Brain microvascular endothelial cell (primary cell): Measurements from ENCODE around the gene SGCD.

Source experiments
- DNase-seq: peaks from one replicate; pipeline ENCODE4 v3.0.0-alpha.2; 2020
- H3K27ac ChIP-seq: fragments of 250-450 bp; sonication (Bioruptor Pico); 2 replicates; pipeline ENCODE4 v1.5.1; 2020; ENCODE audit warnings: mild to moderate bottlenecking, moderate library complexity
- H3K27me3 ChIP-seq: fragments of 250-450 bp; sonication (Bioruptor Pico); replicated peaks from 2 replicates; pipeline ENCODE4 v1.5.1; 2020; ENCODE audit warnings: mild to moderate bottlenecking
- H3K36me3 ChIP-seq: fragments of 250-450 bp; sonication (Bioruptor Pico); replicated peaks from 2 replicates; pipeline ENCODE4 v1.5.1; 2020; ENCODE audit warnings: mild to moderate bottlenecking
- H3K4me3 ChIP-seq: 2 replicates; pipeline ENCODE4 v1.5.1; 2011; ENCODE audit warnings: low read depth, mild to moderate bottlenecking, control low read depth, low read length, moderate library complexity
- in situ Hi-C: cut with HindIII; loops from 2 replicates; pipeline ENCODE4 v1.10.0; 2017; ENCODE audit warnings: low sequenced_read_pairs, low pct_ligation_motif_present
- TF ChIP-seq, protein P1 (sequence below): IDR thresholded peaks from 2 replicates; pipeline ENCODE4 v1.5.1; 2011; ENCODE audit warnings: low read depth, mild to moderate bottlenecking, moderate library complexity, low read length, control low read depth, inconsistent platforms; ENCODE audit errors: missing control alignments

The SGCD gene

DNA sequence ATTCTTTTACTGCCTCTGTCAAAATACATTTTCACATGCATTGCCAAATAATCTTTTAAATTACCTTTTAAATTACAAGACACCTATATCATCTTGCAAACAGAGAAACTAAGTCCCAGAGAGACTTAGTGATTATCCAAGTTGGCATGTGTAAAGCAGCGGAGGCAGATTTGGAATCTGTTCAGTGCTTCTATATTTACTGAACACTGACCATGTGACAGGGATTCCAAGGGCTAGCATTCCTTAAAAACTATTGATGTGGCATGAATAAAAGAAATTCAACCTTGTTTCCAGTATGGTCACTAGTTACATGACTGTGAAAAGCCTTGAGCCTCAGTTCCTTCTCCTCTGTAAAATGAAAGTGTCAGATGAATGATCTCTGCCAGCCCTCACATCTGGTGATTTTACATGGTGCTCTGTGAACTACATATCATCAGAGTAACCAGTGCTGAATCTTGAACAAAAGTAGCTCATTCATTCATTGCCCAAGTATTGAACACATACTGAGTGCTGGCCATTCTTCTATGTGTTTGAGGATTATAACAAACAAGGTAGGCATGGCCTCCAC lies 451.3 kb downstream of the SGCD start:
- Histone ChIP-seq H3K27ac (no peak overlapping the region), H3K4me3 (no peak overlapping the region), H3K36me3 (no peaks in the 10 kb centered on the region), H3K27me3 (no peaks in the 10 kb centered on the region)
- TF ChIP-seq, protein P1, sequence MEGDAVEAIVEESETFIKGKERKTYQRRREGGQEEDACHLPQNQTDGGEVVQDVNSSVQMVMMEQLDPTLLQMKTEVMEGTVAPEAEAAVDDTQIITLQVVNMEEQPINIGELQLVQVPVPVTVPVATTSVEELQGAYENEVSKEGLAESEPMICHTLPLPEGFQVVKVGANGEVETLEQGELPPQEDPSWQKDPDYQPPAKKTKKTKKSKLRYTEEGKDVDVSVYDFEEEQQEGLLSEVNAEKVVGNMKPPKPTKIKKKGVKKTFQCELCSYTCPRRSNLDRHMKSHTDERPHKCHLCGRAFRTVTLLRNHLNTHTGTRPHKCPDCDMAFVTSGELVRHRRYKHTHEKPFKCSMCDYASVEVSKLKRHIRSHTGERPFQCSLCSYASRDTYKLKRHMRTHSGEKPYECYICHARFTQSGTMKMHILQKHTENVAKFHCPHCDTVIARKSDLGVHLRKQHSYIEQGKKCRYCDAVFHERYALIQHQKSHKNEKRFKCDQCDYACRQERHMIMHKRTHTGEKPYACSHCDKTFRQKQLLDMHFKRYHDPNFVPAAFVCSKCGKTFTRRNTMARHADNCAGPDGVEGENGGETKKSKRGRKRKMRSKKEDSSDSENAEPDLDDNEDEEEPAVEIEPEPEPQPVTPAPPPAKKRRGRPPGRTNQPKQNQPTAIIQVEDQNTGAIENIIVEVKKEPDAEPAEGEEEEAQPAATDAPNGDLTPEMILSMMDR = no peak
- in situ Hi-C loops = no loop called here
- DNase-seq = no peak

DNA sequence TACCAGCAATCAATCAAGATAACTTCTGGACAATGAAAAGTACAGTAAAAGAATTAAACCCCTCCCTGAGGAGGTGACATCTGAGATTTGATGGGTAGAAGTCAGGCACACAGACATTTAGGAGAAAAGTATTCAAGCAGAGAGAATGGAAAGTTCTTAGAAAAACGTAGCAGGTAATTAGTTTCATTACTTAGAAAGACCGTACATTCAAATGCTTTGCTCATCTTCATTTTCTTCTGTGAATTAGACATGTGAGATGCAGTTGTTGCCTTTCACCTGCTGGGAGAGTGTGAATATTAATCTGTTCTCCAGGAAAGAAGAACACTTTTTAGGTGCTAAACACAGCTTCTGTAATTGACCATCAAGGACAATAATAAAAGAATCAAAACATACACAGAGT lies 451.8 kb downstream of the SGCD start:
- Histone ChIP-seq H3K27ac (no peak overlapping the region), H3K27me3 (no peaks in the 10 kb centered on the region), H3K36me3 (no peaks in the 10 kb centered on the region), H3K4me3 (no peak overlapping the region)
- DNase-seq = no peak
- TF ChIP-seq, protein P1 = no peak
- in situ Hi-C loops = no loop called here

DNA sequence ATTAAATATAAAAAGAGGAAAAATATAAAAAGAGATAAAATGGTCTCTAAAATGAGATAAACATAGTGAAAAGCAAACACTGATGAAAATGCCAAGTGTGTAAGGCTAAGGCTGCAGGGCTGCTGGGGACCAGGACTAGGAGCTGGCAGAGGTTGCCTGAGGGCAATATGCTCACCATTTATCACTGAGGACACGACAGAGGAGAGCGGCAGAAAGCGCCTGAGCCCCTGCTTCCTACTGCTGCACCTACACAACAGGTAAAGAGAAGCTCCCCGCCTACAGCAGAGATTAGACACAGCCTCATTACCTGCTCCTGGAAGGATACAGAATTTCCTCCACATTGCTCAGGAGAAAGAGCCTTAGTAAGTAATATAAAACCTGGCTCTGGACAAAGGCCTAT lies 452.5 kb downstream of the SGCD start:
- Histone ChIP-seq H3K36me3 (no peaks in the 10 kb centered on the region), H3K27me3 (no peaks in the 10 kb centered on the region), H3K27ac (no peak overlapping the region), H3K4me3 (no peak overlapping the region)
- in situ Hi-C loops = no loop called here
- TF ChIP-seq, protein P1 = no peak
- DNase-seq = no peak

DNA sequence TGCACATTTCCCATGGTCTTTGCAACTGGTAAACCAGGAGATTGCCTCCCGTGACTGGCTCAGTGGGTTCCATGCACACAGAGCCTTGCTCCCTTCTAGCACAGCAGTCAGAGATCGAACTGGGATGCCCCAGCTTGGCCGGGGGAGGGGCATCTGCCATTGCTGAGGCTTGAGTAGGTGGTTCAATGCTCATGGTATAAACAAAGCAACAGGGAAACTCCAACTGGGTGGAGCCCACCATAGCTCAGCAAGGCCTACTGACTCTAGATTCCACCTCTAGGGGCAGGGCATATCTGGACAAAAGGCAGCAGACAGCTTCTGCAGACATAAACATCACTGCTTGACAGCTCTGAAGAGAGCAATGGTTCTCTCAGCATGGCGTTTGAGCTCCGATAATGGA lies 456.1 kb downstream of the SGCD start:
- Histone ChIP-seq H3K27me3 (no peaks in the 10 kb centered on the region), H3K4me3 (no peak overlapping the region), H3K27ac (no peak overlapping the region), H3K36me3 (no peaks in the 10 kb centered on the region)
- DNase-seq = no peak
- TF ChIP-seq, protein P1 = no peak
- in situ Hi-C loops = no loop called here

DNA sequence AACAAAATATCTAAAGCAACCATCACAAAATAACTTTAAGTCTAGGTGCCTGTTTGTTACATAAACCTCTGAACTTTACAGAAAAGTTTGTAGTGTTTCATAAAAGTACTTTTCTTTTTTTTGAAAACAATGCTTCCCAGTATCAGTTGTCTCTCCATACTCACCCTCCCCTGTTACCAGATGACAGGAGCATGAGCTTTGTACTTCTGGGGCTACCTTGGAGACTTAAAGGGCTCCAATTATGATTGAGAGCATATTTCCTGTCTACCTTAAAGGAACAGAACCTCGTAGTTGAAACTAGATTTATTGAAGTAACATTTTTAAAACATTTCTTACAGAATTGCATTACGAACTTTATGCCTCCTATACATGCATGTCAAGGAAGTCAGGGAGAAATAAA lies 467.7 kb downstream of the SGCD start:
- Histone ChIP-seq H3K36me3 (no peaks in the 10 kb centered on the region), H3K27ac (no peak overlapping the region), H3K27me3 (no peaks in the 10 kb centered on the region), H3K4me3 (no peak overlapping the region)
- TF ChIP-seq, protein P1 = no peak
- no peak for DNase-seq
- in situ Hi-C loops = no loop called here

DNA sequence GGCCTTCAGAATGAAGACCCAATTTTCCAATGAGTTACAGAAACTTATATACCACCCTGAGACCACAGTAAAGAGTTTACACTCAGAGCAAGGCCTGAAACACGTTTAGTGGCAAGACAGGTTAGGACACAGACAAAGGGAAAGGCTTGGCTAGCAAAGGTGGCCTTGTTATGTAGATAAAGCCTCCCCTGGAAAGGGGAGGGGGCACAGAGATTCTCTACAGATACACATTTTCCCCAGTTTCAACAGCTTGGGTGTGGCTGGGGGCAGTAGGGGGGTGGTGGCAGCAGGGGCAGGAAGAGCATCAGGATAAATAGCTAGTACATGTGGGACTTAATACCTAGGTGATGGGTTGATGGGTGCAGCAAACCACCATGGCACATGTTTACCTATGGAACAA lies 471.2 kb downstream of the SGCD start:
- no peak overlapping the region for H3K4me3 ChIP-seq
- no peak overlapping the region for H3K27ac ChIP-seq
- in situ Hi-C loops = no loop called here
- H3K36me3 ChIP-seq = no peaks in the 10 kb centered on the region
- no peak for DNase-seq
- H3K27me3 ChIP-seq = no peaks in the 10 kb centered on the region
- TF ChIP-seq, protein P1 = no peak
